ENCODE results near the gene MCMBP.

GRCh38 chr10:119817991-119818888 is 54.4 kb downstream of the MCMBP start:
- TF ChIP-seq CTCF (conservative IDR thresholded peaks at IDR 0.05; ENCODE audit: low read length) (no peak), EZH2phosphoT487 (IDR thresholded peaks at IDR 0.05; ENCODE audit: borderline replicate concordance, low read depth, low read length) (no peak)
